ENCODE data around the gene TMEM89. TPM values are rescaled to one million over a fixed set of nuclear protein-coding genes. Genes with fewer than 3 reads are reported as not detected.

The TMEM89 gene
- total RNA-seq, 4 donors from 2014 or later, result not detected

- no peak for DNase-seq (ENCODE audit: low spot score in 2 of 2)
- H3K4me1 ChIP-seq, result peaks cover 0 to 36% (median 11%) of the 10 kb centered on the region in 4 donors
- H3K4me3 ChIP-seq, result no peak overlapping the region
- H3K36me3 ChIP-seq, result peaks cover 5 to 68% (median 38%) of the 10 kb centered on the region in 3 donors
- no peak for TF ChIP-seq CTCF (IDR thresholded peaks at IDR 0.05)
- H3K27me3 ChIP-seq, result peaks cover 0 to 5% of the 10 kb centered on the region in 2 donors
- 71 to 75% methylated on average over 11 of the region's 11 CpGs for WGBS, 2 donors
- H3K27ac ChIP-seq, result peak overlapping the region in 3 of 4 donors; percentile 51 to 64 (median 55)
- no peaks in the 10 kb centered on the region for H3K9me3 ChIP-seq
Measured at GRCh38 chr3:48599077-48599501, 22.5 kb downstream of the TMEM89 start.

- H3K27me3 ChIP-seq, result peaks cover 0 to 10% of the 10 kb centered on the region in 2 donors
- H3K36me3 ChIP-seq, result peaks cover 0 to 62% (median 36%) of the 10 kb centered on the region in 3 donors
- H3K4me1 ChIP-seq, result peaks cover 0 to 37% (median 11%) of the 10 kb centered on the region in 4 donors
- H3K27ac ChIP-seq, result peak overlapping the region in 3 of 4 donors; percentile 51 to 64 (median 55)
- no peaks in the 10 kb centered on the region for H3K9me3 ChIP-seq
- peak in 1 of 2 donors; percentile 22 for TF ChIP-seq EP300 (IDR thresholded peaks at IDR 0.05)
- no peak for TF ChIP-seq CTCF (IDR thresholded peaks at IDR 0.05)
- TF ChIP-seq POLR2A (IDR thresholded peaks at IDR 0.05), result no peak
- no peak for DNase-seq (ENCODE audit: low spot score in 2 of 2)
- no peak overlapping the region for H3K4me3 ChIP-seq
- 55 to 57% methylated on average over 4 to 5 of the region's 5 CpGs for WGBS, 2 donors
Measured at GRCh38 chr3:48598323-48599076, 23.1 kb downstream of the TMEM89 start.

GRCh38 chr3:48597408-48597800 is 24.2 kb downstream of the TMEM89 start:
- Histone ChIP-seq H3K4me1 (peaks cover 0 to 37% (median 11%) of the 10 kb centered on the region in 4 donors), H3K27ac (peak overlapping the region in 2 of 4 donors; percentile 51 to 64), H3K36me3 (peaks cover 0 to 51% (median 31%) of the 10 kb centered on the region in 3 donors), H3K27me3 (peaks cover 0 to 13% of the 10 kb centered on the region in 2 donors), H3K9me3 (no peaks in the 10 kb centered on the region), H3K4me3 (no peak overlapping the region)
- DNase-seq (ENCODE audit: low spot score in 2 of 2), result no peak
- TF ChIP-seq EP300 (IDR thresholded peaks at IDR 0.05), result no peak
- TF ChIP-seq POLR2A (IDR thresholded peaks at IDR 0.05), result no peak
- TF ChIP-seq CTCF (IDR thresholded peaks at IDR 0.05), result no peak
- WGBS, 2 donors, result 60 to 74% methylated on average over 5 to 6 of the region's 6 CpGs

GRCh38 chr3:48596676-48597407 is 24.7 kb downstream of the TMEM89 start:
- Histone ChIP-seq H3K27me3 (peaks cover 0 to 13% of the 10 kb centered on the region in 2 donors), H3K36me3 (peaks cover 0 to 50% (median 30%) of the 10 kb centered on the region in 3 donors), H3K9me3 (no peaks in the 10 kb centered on the region), H3K27ac (no peak overlapping the region), H3K4me3 (no peak overlapping the region), H3K4me1 (peaks cover 0 to 37% (median 11%) of the 10 kb centered on the region in 4 donors)
- 54 to 74% methylated on average over 8 of the region's 8 CpGs for WGBS, 2 donors
- DNase-seq (ENCODE audit: low spot score in 2 of 2), result no peak
- no peak for TF ChIP-seq POLR2A (IDR thresholded peaks at IDR 0.05)
- no peak for TF ChIP-seq EP300 (IDR thresholded peaks at IDR 0.05)
- no peak for TF ChIP-seq CTCF (IDR thresholded peaks at IDR 0.05)

GRCh38 chr3:48596157-48596556 is 25.4 kb downstream of the TMEM89 start:
- Histone ChIP-seq H3K36me3 (peaks cover 0 to 50% (median 23%) of the 10 kb centered on the region in 3 donors), H3K4me3 (no peak overlapping the region), H3K4me1 (peaks cover 0 to 37% (median 11%) of the 10 kb centered on the region in 4 donors), H3K27me3 (peaks cover 0 to 13% of the 10 kb centered on the region in 2 donors), H3K27ac (no peak overlapping the region), H3K9me3 (no peaks in the 10 kb centered on the region)
- 76 to 86% methylated on average over 5 of the region's 5 CpGs for WGBS, 2 donors
- DNase-seq (ENCODE audit: low spot score in 2 of 2), result no peak
- TF ChIP-seq POLR2A (IDR thresholded peaks at IDR 0.05) (no peak), CTCF (IDR thresholded peaks at IDR 0.05) (no peak), EP300 (IDR thresholded peaks at IDR 0.05) (no peak)
